Adrenal gland (tissue), 12 donors: Measurements from ENCODE around the gene KIF21B. TPM values are rescaled to one million over a fixed set of nuclear protein-coding genes. Genes with fewer than 3 reads are reported as not detected.

ENCODE experiments used
- DNase-seq, 7 donors: peaks; one replicate each; pipeline ENCODE4 v3.0.0-alpha.2; 2019 to 2020
- H3K27ac ChIP-seq, 5 donors: fragments of 200-600 bp; sonication (generic) in 4 of 5; 1 replicate in 3 of 5; 2 replicates in 2 of 5; pipeline versions ENCODE4 v1.5.1 to v1.8.0; 2016 to 2020; ENCODE audit warnings: mild to moderate bottlenecking in 1 of 5
- H3K27me3 ChIP-seq: fragments of 200-600 bp; 2 replicates; pipeline ENCODE4 v1.8.0; 2021
- H3K36me3 ChIP-seq, 2 donors: fragments of 200-600 bp; replicated peaks in 1 of 2; 1 replicate in 1 of 2; 2 replicates in 1 of 2; pipeline versions ENCODE4 v1.5.1 to v1.8.0; 2018 to 2022
- H3K4me1 ChIP-seq, 2 donors: fragments of 200-600 bp; replicated peaks in 1 of 2; 1 replicate in 1 of 2; 2 replicates in 1 of 2; pipeline versions ENCODE4 v1.5.1 to v1.8.0; 2018 to 2021
- H3K4me3 ChIP-seq, 4 donors: fragments of 200-600 bp; sonication (generic) in 3 of 4; one replicate each; pipeline ENCODE4 v1.5.1; 2016 to 2018
- H3K9me3 ChIP-seq, 3 donors: fragments of 200-600 bp; sonication (generic) in 1 of 3; replicated peaks in 1 of 3; 1 replicate in 2 of 3; 2 replicates in 1 of 3; pipeline versions ENCODE4 v1.5.1 to v1.8.0; 2016 to 2021
- POLR2A ChIP-seq, 2 donors: fragments of 450-650 bp; IDR thresholded peaks; one replicate each; pipeline ENCODE4 v1.6.1; 2017; ENCODE audit warnings: antibody characterized with exemption in 2 of 2, mild to moderate bottlenecking in 2 of 2, moderate library complexity in 1 of 2
- WGBS, 4 donors: extraction: QIAGEN DNeasy Blood & Tissue Kit in 2 of 4; methylation state at CpG; one replicate each; pipeline versions ENCODE4 v1.1.5 to v1.1.7; 2013 to 2017; 5-methylcytosine and 5-hydroxymethylcytosine counted together
- intact Hi-C, 2 donors: fragments of 100-400 bp; cut with DNase I; formaldehyde crosslinking; loops; one replicate each; pipeline versions ENCODE4 v1.14.1 to v1.15.0; 2022 to 2023
- polyA plus RNA-seq, 3 donors: library from polyadenylated mRNA; stranded (reverse); fragments of 200-250 nt in 2 of 3; fragments of 350-450 nt in 1 of 3; fragmentation: Illumina TruSeq in 1 of 3; extraction: RNeasy Lipid Tissue Mini Kit (QIAGEN cat#74804) in 1 of 3; gene quantifications; one replicate each; pipeline ENCODE4 v1.2.3, GENCODE V29; 2013 to 2014
- total RNA-seq, 9 donors: library from RNA; depleted of rRNA in 4 of 9; stranded (reverse); fragments of >200 nt in 4 of 9; fragments of 120-200 nt in 1 of 9; fragmentation: NEBNext Ultra II Directional in 1 of 9; extraction: Animal tissue kit (Norgen Biotek cat#: 25700) in 1 of 9; gene quantifications; one replicate each; pipeline versions ENCODE4 v1.1.0 to v1.2.4, GENCODE V29; 2013 to 2023
- TF ChIP-seq, protein P1 (sequence below), 6 experiments: fragments of 450-650 bp in 4 of 6; fragments of 200-600 bp in 2 of 6; sonication (generic) in 1 of 6; IDR thresholded peaks; 1 replicate in 5 of 6; 2 replicates in 1 of 6; pipeline versions ENCODE4 v1.5.1 to v1.8.0; 2016 to 2021; ENCODE audit warnings: antibody characterized with exemption in 6 of 6, mild to moderate bottlenecking in 2 of 6, moderate library complexity in 1 of 6
- donor health status: healthy with polysubstance abuse.
- donor health status: Bipolar disorder and iron deficiency.
- donor health status: DM: yes; HTN: yes; CAD: no.
- donor health status: DM: no; HTN: no; CAD: no.
- donor health status: DM: no; HTN: no; CAD: no.
- donor health status: DM: yes; HTN: yes; CAD: no.

Gene KIF21B
- total and polyA plus RNA-seq, 12 donors, result 0.28 to 2.8 (median 1.3) TPM

- WGBS, 4 donors, result 37 to 55% (median 52%) methylated on average over 19 to 34 of the region's 34 CpGs
- H3K36me3 ChIP-seq, result no peaks in the 10 kb centered on the region
- intact Hi-C loops, result loop anchor here (1.0 to 10.0 kb wide), 5 partner anchors 71 to 253 kb away; no protein-coding TSS in a partner anchor
- TF ChIP-seq, protein P1, sequence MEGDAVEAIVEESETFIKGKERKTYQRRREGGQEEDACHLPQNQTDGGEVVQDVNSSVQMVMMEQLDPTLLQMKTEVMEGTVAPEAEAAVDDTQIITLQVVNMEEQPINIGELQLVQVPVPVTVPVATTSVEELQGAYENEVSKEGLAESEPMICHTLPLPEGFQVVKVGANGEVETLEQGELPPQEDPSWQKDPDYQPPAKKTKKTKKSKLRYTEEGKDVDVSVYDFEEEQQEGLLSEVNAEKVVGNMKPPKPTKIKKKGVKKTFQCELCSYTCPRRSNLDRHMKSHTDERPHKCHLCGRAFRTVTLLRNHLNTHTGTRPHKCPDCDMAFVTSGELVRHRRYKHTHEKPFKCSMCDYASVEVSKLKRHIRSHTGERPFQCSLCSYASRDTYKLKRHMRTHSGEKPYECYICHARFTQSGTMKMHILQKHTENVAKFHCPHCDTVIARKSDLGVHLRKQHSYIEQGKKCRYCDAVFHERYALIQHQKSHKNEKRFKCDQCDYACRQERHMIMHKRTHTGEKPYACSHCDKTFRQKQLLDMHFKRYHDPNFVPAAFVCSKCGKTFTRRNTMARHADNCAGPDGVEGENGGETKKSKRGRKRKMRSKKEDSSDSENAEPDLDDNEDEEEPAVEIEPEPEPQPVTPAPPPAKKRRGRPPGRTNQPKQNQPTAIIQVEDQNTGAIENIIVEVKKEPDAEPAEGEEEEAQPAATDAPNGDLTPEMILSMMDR (IDR thresholded peaks at IDR 0.05), result peak; percentile 47 to 98 (median 71)
- TF ChIP-seq POLR2A (IDR thresholded peaks at IDR 0.05), result no peak
- H3K4me3 ChIP-seq, result no peak overlapping the region
- H3K4me1 ChIP-seq, result no peaks in the 10 kb centered on the region
- DNase-seq, result peak; percentile 52 to 77 (median 65)
- no peaks in the 10 kb centered on the region for H3K9me3 ChIP-seq
- H3K27me3 ChIP-seq, result peaks cover 3% of the 10 kb centered on the region
- H3K27ac ChIP-seq, result no peak overlapping the region
Observed at GRCh38 chr1:200971955-200972711, 51.4 kb downstream of the KIF21B start.

GRCh38 chr1:200971428-200971903 is 52.0 kb downstream of the KIF21B start:
- H3K9me3 ChIP-seq, result no peaks in the 10 kb centered on the region
- peaks cover 3% of the 10 kb centered on the region for H3K27me3 ChIP-seq
- TF ChIP-seq POLR2A (IDR thresholded peaks at IDR 0.05), result no peak
- TF ChIP-seq, protein P1 (IDR thresholded peaks at IDR 0.05), result no peak
- no peak overlapping the region for H3K4me3 ChIP-seq
- DNase-seq, result no peak
- H3K27ac ChIP-seq, result no peak overlapping the region
- no peaks in the 10 kb centered on the region for H3K36me3 ChIP-seq
- intact Hi-C loops, result loop anchor here (2.0 to 10.0 kb wide), 3 partner anchors 71 to 253 kb away; no protein-coding TSS in a partner anchor
- no peaks in the 10 kb centered on the region for H3K4me1 ChIP-seq
- WGBS, 4 donors, result 70 to 82% (median 75%) methylated on average over 11 to 14 of the region's 14 CpGs

GRCh38 chr1:200970771-200971427 is 52.6 kb downstream of the KIF21B start:
- H3K27ac ChIP-seq, result no peak overlapping the region
- 83 to 90% (median 85%) methylated on average over 8 to 14 of the region's 14 CpGs for WGBS, 4 donors
- no peak overlapping the region for H3K4me3 ChIP-seq
- TF ChIP-seq, protein P1 (IDR thresholded peaks at IDR 0.05), result no peak
- TF ChIP-seq POLR2A (IDR thresholded peaks at IDR 0.05), result no peak
- H3K9me3 ChIP-seq, result no peaks in the 10 kb centered on the region
- H3K36me3 ChIP-seq, result no peaks in the 10 kb centered on the region
- intact Hi-C loops, result loop anchor here (2.0 to 10.0 kb wide), 3 partner anchors 72 to 254 kb away; no protein-coding TSS in a partner anchor
- DNase-seq, result no peak
- no peaks in the 10 kb centered on the region for H3K4me1 ChIP-seq
- peaks cover 3% of the 10 kb centered on the region for H3K27me3 ChIP-seq
